HG02763 (cell line): ENCODE data around the gene SERPINI1.
"Not testable (repeated sequence)": the region's sequence is repeated elsewhere in the genome, so short reads cannot be mapped to it uniquely, and the experiment has no call there.

Source experiments
- ATAC-seq: cut with Tn5 transposase; IDR thresholded peaks from one replicate; pipeline ENCODE4 v1.9.1; 2021; ENCODE audit warnings: mild to moderate bottlenecking, moderate library complexity; ENCODE audit not compliant: unreplicated experiment

Gene SERPINI1

GRCh38 chr3:167783781-167784180, 48.3 kb downstream of the SERPINI1 start:
- no peak for ATAC-seq

GRCh38 chr3:167785790-167786189, 50.3 kb downstream of the SERPINI1 start:
- no peak for ATAC-seq

GRCh38 chr3:167787440-167787839, 51.9 kb downstream of the SERPINI1 start:
- ATAC-seq = no peak

- ATAC-seq = no peak
These were observed 62.9 kb downstream of the SERPINI1 start for GRCh38 chr3:167798443-167798842.

GRCh38 chr3:167808910-167809309, 73.4 kb downstream of the SERPINI1 start:
- no peak for ATAC-seq

GRCh38 chr3:167810236-167810635, 74.7 kb downstream of the SERPINI1 start:
- ATAC-seq = no peak

GRCh38 chr3:167811031-167811430, 75.5 kb downstream of the SERPINI1 start:
- ATAC-seq = no peak

GRCh38 chr3:167813169-167814123, 77.9 kb downstream of the SERPINI1 start:
- ATAC-seq = no peak

- no peak for ATAC-seq
These were observed 79.0 kb downstream of the SERPINI1 start for GRCh38 chr3:167814441-167814951.

GRCh38 chr3:167816953-167817352, 81.4 kb downstream of the SERPINI1 start:
- ATAC-seq = no peak

- no peak for ATAC-seq
These were observed 84.8 kb downstream of the SERPINI1 start for GRCh38 chr3:167820102-167820865.

- ATAC-seq = no peak
These were observed 85.8 kb downstream of the SERPINI1 start for GRCh38 chr3:167821248-167821805.

- ATAC-seq = no peak
These were observed 88.2 kb downstream of the SERPINI1 start for GRCh38 chr3:167823738-167824137.

GRCh38 chr3:167827588-167827987, 92.1 kb downstream of the SERPINI1 start:
- not testable (repeated sequence) for ATAC-seq

- ATAC-seq = no peak
These were observed 93.5 kb downstream of the SERPINI1 start for GRCh38 chr3:167829071-167829470.

GRCh38 chr3:167830007-167830406, 94.5 kb downstream of the SERPINI1 start:
- peak; percentile 44 for ATAC-seq

GRCh38 chr3:167835359-167835758, 99.8 kb downstream of the SERPINI1 start:
- no peak for ATAC-seq

- ATAC-seq = no peak
These were observed 100.4 kb downstream of the SERPINI1 start for GRCh38 chr3:167835953-167836352.

GRCh38 chr3:167837466-167837865, 101.9 kb downstream of the SERPINI1 start:
- ATAC-seq = no peak

GRCh38 chr3:167839460-167840134, 104.1 kb downstream of the SERPINI1 start:
- ATAC-seq = no peak

- no peak for ATAC-seq
These were observed 104.7 kb downstream of the SERPINI1 start for GRCh38 chr3:167840247-167840646.
